ENCODE results near the gene CST8.

DNA sequence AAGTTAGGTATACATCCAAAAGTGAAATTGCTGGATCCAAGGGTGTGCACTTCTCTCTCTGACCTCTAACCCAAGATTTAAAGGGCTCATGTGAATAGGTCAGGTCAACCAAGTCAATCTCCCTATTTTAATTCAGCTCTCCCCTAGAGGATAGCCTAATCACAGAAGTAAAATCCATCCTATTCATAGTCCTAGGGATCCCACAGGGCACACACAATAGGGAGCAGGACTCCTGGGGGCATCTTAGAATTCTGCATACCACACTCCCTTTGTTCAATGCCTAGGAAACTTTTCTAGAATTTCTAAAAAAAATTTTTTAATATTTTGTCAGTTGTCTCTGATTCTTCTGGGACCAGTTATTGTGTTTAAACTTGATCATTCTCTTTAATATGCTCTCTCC is 42.2 kb downstream of the CST8 start:
- TF ChIP-seq ZNF565 (CRISPR knock-in tag; conservative IDR thresholded peaks at IDR 0.05; ENCODE audit: low read depth) = no peak
- no peak for TF ChIP-seq GLIS3 (CRISPR knock-in tag; IDR thresholded peaks at IDR 0.05)
- TF ChIP-seq BACH2 (CRISPR knock-in tag; IDR thresholded peaks at IDR 0.05; ENCODE audit: borderline replicate concordance) = no peak
- TF ChIP-seq, protein P1, sequence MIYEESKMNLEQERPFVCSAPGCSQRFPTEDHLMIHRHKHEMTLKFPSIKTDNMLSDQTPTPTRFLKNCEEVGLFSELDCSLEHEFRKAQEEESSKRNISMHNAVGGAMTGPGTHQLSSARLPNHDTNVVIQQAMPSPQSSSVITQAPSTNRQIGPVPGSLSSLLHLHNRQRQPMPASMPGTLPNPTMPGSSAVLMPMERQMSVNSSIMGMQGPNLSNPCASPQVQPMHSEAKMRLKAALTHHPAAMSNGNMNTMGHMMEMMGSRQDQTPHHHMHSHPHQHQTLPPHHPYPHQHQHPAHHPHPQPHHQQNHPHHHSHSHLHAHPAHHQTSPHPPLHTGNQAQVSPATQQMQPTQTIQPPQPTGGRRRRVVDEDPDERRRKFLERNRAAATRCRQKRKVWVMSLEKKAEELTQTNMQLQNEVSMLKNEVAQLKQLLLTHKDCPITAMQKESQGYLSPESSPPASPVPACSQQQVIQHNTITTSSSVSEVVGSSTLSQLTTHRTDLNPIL (CRISPR knock-in tag; IDR thresholded peaks at IDR 0.05; ENCODE audit: low read depth) = no peak
- TF ChIP-seq ARNTL (CRISPR knock-in tag; IDR thresholded peaks at IDR 0.05; ENCODE audit: borderline replicate concordance, low read depth) = no peak
- TF ChIP-seq, protein P2, sequence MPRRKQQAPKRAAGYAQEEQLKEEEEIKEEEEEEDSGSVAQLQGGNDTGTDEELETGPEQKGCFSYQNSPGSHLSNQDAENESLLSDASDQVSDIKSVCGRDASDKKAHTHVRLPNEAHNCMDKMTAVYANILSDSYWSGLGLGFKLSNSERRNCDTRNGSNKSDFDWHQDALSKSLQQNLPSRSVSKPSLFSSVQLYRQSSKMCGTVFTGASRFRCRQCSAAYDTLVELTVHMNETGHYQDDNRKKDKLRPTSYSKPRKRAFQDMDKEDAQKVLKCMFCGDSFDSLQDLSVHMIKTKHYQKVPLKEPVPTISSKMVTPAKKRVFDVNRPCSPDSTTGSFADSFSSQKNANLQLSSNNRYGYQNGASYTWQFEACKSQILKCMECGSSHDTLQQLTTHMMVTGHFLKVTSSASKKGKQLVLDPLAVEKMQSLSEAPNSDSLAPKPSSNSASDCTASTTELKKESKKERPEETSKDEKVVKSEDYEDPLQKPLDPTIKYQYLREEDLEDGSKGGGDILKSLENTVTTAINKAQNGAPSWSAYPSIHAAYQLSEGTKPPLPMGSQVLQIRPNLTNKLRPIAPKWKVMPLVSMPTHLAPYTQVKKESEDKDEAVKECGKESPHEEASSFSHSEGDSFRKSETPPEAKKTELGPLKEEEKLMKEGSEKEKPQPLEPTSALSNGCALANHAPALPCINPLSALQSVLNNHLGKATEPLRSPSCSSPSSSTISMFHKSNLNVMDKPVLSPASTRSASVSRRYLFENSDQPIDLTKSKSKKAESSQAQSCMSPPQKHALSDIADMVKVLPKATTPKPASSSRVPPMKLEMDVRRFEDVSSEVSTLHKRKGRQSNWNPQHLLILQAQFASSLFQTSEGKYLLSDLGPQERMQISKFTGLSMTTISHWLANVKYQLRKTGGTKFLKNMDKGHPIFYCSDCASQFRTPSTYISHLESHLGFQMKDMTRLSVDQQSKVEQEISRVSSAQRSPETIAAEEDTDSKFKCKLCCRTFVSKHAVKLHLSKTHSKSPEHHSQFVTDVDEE (CRISPR knock-in tag; IDR thresholded peaks at IDR 0.05) = no peak
- TF ChIP-seq, protein P3, sequence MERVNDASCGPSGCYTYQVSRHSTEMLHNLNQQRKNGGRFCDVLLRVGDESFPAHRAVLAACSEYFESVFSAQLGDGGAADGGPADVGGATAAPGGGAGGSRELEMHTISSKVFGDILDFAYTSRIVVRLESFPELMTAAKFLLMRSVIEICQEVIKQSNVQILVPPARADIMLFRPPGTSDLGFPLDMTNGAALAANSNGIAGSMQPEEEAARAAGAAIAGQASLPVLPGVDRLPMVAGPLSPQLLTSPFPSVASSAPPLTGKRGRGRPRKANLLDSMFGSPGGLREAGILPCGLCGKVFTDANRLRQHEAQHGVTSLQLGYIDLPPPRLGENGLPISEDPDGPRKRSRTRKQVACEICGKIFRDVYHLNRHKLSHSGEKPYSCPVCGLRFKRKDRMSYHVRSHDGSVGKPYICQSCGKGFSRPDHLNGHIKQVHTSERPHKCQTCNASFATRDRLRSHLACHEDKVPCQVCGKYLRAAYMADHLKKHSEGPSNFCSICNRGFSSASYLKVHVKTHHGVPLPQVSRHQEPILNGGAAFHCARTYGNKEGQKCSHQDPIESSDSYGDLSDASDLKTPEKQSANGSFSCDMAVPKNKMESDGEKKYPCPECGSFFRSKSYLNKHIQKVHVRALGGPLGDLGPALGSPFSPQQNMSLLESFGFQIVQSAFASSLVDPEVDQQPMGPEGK (CRISPR knock-in tag; IDR thresholded peaks at IDR 0.05; ENCODE audit: borderline replicate concordance) = no peak

All from SK-N-SH treated with all-trans-retinoic acid at 6 μM for 48 hours (cell line).